Brain microvascular endothelial cell (primary cell): Measurements from ENCODE around the gene TMEM40.

Source experiments
- DNase-seq: peaks from one replicate; pipeline ENCODE4 v3.0.0-alpha.2; 2020
- H3K27ac ChIP-seq: fragments of 250-450 bp; sonication (Bioruptor Pico); 2 replicates; pipeline ENCODE4 v1.5.1; 2020; ENCODE audit warnings: mild to moderate bottlenecking, moderate library complexity
- H3K27me3 ChIP-seq: fragments of 250-450 bp; sonication (Bioruptor Pico); replicated peaks from 2 replicates; pipeline ENCODE4 v1.5.1; 2020; ENCODE audit warnings: mild to moderate bottlenecking
- H3K36me3 ChIP-seq: fragments of 250-450 bp; sonication (Bioruptor Pico); replicated peaks from 2 replicates; pipeline ENCODE4 v1.5.1; 2020; ENCODE audit warnings: mild to moderate bottlenecking
- H3K4me3 ChIP-seq: 2 replicates; pipeline ENCODE4 v1.5.1; 2011; ENCODE audit warnings: low read depth, mild to moderate bottlenecking, control low read depth, low read length, moderate library complexity
- in situ Hi-C: cut with HindIII; loops from 2 replicates; pipeline ENCODE4 v1.10.0; 2017; ENCODE audit warnings: low sequenced_read_pairs, low pct_ligation_motif_present
- TF ChIP-seq, protein P1 (sequence below): IDR thresholded peaks from 2 replicates; pipeline ENCODE4 v1.5.1; 2011; ENCODE audit warnings: low read depth, mild to moderate bottlenecking, moderate library complexity, low read length, control low read depth, inconsistent platforms; ENCODE audit errors: missing control alignments

The TMEM40 gene

DNA sequence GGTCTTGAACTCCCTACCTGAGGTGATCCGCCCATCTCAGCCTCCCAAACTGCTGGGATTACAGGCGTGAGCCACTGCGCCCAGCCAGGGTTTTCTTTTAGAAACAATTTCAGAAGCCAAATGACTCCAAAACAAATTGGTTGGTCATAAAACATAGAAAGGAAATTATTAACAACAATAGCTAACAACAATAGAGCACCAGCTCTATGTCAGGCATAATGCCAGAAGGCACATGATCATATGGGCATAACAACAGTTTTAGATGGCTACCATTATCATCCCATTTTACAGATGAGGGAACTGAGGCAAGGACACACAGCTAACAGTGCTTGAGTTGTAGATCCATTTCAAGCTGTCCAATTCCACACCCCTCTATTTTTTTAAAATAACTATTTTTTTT lies 73.0 kb downstream of the TMEM40 start:
- in situ Hi-C loops, result no loop called here
- DNase-seq, result no peak
- TF ChIP-seq, protein P1, sequence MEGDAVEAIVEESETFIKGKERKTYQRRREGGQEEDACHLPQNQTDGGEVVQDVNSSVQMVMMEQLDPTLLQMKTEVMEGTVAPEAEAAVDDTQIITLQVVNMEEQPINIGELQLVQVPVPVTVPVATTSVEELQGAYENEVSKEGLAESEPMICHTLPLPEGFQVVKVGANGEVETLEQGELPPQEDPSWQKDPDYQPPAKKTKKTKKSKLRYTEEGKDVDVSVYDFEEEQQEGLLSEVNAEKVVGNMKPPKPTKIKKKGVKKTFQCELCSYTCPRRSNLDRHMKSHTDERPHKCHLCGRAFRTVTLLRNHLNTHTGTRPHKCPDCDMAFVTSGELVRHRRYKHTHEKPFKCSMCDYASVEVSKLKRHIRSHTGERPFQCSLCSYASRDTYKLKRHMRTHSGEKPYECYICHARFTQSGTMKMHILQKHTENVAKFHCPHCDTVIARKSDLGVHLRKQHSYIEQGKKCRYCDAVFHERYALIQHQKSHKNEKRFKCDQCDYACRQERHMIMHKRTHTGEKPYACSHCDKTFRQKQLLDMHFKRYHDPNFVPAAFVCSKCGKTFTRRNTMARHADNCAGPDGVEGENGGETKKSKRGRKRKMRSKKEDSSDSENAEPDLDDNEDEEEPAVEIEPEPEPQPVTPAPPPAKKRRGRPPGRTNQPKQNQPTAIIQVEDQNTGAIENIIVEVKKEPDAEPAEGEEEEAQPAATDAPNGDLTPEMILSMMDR, result no peak
- Histone ChIP-seq H3K4me3 (no peak overlapping the region), H3K27ac (no peak overlapping the region), H3K36me3 (no peaks in the 10 kb centered on the region), H3K27me3 (no peaks in the 10 kb centered on the region)
